Right renal pelvis (tissue), 4 donors: Measurements from ENCODE around the gene TCERG1L. TPM values are rescaled to one million over a fixed set of nuclear protein-coding genes. Genes with fewer than 3 reads are reported as not detected.

Experiments used
- DNase-seq, 4 donors: peaks; one replicate each; pipeline ENCODE4 v3.0.0-alpha.2; 2013; ENCODE audit warnings: low read depth in 4 of 4, low spot score in 3 of 4, missing footprints in 1 of 4
- polyA plus RNA-seq, 4 donors: library from polyadenylated mRNA; unstranded; fragments of 120-200 nt; gene quantifications; one replicate each; pipeline ENCODE4 v1.2.1, GENCODE V29; 2013; ENCODE audit not compliant: insufficient read length in 4 of 4

Gene TCERG1L
- polyA plus RNA-seq, 4 donors: 1.4 to 2.1 (median 1.8) TPM

DNA sequence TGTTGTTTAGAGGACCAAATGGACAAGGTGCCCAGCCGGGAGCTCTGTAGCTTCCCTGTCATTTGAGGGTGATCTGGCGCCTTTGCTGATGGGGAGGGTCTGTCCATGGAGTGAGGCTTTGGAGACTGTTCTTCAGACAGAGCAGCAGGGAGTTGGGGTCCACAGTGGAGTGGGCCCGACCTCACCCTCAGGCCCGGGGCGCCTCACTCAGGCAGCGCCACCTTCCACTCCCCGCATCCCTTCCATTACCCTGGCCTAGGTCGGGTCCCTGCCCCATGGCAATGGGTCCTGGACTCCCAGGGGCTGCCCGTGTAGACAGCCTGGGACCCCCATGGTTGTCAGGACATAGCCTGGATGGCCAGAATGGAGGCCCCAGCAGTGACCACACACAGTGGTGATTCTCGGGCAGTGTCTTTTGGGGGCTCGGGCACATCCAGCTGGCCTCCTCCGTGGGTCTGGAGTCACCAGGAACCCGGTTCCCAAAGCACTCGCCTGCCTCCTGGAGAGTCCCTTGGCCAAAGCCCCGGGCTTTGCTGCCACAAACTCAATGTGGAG is 38.5 kb downstream of the TCERG1L start:
- no peak for DNase-seq

DNA sequence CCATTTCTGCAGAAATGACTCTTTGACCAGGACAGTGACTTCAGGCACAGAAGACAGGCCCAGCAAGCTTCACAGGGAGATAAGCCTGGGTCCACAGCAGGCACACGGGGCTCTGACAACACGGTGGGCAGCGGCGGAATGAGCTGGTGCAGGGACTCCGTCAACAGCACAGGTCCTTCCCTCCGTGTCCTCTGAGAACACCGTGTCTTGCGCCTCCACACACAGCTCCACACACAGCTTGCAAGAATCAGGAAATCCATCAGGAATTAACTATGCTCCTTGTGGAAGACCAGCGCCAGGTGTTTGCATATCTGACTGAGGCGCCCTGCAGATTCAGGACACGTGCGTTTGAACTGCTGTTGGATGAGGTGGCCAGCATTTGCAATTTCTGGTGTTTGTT is 39.6 kb downstream of the TCERG1L start:
- DNase-seq: no peak

DNA sequence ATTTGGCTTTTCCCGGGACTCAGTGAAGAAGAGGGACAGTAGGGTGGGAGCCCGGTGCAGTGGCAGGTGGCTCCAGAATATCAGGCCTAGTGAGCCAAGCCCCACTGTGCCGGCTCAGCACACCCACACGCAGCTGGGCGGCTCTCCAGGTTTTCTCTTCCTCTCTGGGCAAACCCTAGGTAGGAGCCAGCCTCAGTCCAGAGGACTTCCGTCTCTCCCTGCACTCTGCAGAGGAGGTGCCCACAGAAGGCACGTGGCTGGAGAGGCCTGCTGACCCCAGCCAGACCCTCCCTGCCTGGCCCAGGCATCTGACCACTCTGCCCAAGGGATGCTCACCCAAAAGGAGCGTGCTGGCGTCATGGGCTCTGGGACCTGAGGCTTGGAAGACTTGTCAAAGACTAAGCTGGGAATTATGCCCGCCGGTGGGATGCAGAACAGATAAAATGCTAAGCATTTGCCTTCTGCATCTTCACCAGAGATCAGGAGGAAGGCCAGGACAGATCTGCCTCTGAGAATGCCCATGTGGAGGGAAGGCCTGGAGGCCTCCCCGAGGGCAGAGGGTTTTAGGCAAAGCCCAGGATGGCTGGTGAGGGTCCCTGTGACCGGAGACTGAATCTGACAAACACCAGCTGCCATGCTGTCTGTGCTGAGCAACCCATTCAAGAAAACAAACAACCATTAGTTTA is 40.2 kb downstream of the TCERG1L start:
- DNase-seq: no peak

DNA sequence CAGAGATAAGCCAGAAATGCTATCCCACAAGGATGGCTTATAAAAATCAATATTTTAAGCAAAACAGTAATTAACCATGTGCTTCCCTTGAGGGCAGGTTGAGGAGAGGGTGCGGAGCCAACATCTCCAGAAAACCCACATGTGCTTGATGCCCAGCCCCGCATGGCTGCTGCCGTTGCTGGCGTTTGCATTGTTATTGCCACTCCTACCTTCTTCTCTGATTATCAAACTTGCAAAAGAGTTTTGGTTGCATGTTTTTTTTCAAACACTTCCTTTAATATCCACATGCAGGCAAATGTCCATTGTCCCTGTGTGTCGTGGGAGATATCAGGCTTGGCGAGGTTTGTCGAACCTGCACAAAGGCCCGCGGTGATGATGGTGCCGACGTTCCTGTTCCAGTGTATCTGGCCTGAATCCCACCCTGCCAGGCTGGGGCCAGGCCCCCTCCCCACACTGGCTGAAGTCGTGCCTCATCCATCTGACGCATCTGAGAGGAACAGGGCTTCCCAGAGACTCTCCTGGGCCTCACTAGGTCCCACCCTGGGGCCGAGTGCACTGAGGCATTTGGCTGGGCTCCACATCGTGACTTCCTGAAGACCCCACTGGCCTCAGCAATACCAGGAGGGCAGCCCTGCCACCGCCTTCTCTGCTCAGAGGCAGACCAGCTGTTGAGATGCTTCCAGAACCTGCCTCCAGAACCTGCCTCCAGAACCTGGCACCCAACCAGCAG is 40.9 kb downstream of the TCERG1L start:
- no peak for DNase-seq

DNA sequence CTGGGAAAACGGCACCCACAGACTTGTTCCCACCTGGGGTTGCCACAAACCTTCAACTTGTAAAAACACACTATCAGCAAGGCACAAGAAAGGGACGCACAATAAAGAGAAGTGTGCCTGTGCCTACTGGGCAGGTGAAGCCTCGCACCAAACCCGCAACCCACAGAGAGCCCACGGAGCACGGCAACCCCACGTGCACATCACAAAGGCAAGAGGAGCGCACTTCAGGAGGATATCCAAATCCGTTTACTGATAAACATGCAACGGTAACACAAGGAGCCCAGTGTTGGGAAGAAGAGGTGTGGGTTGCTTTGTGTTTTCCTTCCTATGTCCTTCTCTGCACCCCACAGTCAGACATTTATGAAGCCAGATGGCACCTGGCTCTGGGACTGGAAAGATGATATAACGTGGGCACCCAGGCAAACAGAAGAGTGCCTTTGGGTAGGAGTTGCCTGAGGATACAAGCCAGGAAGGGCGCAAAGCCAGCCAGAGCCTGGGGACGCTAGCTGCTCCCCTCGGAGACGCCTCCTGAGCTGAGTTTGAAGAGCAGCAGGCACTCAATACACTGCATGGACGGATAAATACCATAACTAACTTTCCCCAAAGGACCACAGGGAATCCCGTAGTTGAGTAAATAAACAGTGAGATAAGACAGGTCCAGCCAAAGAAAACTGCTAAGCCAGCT is 41.6 kb downstream of the TCERG1L start:
- DNase-seq: no peak

DNA sequence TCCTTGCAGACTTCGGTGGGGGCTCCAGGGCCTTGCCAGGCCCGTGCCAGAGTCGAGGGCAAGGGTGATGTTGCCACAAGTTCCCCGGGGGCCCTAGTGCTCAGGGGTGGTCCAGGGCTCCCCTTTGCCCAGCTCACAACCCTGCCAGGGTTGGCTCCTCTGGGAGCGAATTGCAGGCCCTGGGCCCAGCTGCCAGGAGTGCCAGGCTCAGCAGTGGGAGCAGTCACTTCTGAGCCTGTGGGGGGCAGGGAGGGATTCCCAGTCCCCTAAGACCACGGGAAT is 43.8 kb downstream of the TCERG1L start:
- no peak for DNase-seq

DNA sequence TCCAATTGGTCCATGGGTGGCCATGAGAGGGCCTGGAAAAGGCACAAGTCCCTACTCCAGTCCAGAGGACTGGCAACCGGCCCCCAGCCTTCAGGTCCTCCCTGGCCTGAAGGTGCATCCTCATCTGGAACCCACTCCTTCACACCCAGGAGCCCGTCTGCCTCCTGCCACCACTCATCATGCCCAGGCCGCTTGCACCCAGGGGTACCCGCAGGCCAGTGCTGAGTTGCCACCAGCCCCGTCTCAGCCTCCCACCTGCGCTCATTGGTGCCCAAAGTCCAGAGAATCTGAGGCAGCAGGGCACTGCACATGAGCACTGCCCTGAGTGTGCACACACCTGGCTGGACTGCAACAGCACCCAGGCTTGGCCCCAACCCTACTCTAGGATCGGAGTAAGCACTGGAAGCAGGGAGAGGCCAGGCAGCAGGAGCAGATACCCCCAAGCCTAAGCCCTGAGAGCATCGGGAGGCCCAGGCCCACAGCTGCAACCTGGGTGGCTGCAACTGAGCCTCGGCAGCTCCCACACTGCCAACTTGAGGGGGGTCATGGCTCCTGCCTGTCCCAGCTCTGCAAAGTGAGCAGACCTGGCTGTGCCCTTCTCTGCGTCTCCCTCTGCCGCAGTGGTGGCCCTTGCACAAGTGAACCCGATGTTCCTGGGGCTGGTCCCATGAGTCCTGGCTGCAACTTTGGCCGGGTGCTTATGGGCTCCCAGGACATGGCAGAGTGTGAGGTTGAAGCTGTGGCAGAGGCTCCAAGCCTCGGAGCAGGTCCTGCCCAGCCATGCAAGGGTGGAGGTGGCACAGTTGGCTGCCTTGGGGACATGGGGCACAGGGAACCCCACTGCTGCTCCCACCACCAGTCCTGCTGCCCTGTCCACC is 44.3 kb downstream of the TCERG1L start:
- no peak for DNase-seq

DNA sequence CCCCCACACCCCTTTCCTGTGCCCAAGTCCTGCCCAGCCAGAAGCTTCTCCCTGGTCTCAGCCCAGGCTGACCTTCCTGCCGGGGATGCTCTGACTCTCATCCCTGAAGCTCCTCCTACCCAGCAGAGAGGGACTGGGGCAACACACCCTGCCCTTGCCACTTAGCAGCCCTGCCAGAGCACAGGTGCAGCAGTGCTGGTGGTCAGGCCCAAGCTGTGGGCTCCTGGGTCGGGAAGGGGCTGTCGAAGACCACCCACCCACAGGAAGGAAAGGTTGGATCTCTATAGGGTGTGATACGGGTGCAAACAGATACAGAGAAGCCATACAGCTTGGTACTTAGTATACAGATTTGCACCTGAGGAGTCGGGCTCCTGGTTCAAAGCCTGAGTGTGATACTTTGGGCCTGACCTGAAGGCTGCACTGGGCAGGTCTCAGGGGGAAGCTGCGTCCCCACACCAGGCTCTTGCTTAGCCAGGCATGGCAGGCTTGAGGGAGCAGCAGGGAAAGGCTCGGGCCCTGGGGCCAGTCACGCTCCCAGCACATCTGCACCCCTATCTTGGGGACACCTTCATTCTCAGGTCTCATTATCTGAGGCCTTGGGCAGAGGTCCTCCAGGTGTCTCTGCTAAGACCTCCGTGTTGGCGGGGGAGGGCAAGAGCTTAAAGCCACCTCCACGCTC is 47.3 kb downstream of the TCERG1L start:
- DNase-seq: no peak

DNA sequence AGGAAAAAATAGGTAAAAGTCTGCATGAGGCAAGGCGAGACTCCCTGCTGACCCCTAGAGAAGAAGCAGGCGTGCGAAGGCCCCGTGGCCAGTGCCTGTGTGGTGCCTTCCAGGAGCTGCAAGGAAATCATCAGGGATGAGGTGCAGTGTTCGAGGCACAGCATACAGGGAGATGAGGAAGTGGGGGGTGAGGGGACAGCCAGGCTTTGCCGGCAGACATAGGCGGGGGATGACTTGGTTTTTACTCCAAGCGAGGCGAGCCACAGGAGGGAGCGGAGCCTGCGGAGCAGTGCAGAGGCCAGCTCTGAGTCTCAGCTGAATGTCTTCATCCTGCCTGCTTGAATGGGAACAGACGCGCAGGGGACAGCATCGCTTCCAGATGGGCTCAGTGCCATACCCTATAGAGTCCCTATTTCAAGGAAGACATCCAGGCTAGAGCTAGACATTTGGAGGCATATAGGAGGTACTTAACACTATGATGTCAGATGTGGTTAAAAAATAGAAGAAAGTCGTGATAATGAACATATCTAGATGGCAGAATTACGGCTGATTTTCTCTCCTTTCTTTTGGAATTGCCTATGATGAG is 49.5 kb downstream of the TCERG1L start:
- DNase-seq: no peak

DNA sequence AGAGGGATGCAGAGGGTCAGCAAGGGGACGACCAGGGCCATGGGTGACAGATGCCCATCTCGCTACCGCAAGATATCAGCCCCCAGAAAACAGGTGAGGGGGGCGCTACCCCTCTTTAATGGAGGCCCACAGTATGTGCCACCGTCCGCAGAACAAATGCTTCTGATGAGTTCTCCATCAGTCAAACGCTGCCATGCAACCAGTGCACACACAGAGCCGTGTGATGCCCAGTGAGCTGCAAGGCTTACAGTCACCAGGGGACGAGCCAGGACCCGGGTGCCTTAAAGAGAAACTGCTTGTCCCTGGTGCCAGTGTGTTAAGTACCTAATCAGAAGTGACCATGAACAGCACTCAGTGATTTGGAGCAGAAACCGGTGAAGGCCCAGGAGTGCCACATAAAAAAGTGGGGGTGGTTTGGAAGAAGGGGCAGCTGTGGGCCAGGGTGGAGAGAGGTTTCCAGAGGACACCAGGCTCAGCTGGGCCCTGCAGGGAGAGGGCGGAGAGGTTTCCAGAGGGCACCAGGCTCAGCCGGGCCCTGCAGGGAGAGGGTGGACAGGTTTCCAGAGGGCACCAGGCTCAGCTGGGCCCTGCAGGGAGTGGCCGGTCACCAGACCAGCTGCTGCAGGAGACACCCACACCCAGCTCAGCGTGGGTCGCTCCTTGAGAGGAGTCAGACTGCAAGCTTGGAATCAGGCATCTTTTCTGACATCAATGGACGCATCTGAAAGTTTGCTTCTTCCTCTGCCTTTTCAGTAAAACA is 50.9 kb downstream of the TCERG1L start:
- no peak for DNase-seq

DNA sequence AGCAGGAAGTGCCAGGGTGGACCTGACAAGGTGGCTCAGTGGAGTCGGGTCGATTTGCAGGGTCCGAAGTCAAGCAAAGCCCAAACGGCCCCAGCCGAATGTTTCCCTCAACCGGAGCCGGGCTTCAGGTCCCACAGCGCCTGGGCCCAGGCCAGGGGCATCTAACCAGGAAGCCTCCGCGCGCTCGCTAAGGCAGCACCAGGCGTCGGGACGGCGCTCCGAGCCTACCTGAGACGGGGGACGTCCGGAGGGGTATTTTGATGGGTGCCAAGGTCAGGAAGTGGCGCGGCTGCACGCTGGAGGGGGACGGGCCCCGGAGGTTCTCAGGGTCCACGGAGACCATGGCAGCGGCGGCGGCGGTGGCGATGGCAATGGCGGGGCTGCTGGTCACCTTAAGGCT is 51.5 kb downstream of the TCERG1L start:
- DNase-seq: no peak

DNA sequence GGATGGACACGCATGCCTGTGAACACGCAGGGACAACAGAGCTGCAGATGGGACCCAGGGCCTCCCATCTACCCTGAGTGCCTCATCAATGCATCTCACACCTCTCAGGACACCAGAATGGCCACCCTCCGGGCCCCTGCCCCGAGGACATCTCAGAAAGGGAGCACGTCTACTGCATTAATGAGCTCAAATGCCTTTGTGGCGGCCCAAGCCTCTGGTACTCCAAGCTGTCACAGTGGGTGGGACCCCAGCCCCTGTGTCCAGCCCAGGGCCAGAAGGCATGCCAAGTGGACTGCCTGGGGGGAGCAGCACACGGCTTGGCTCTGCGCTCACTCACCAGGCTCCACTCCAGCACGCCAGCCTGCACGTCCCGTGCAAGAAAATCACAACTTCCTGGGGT is 52.0 kb downstream of the TCERG1L start:
- no peak for DNase-seq

DNA sequence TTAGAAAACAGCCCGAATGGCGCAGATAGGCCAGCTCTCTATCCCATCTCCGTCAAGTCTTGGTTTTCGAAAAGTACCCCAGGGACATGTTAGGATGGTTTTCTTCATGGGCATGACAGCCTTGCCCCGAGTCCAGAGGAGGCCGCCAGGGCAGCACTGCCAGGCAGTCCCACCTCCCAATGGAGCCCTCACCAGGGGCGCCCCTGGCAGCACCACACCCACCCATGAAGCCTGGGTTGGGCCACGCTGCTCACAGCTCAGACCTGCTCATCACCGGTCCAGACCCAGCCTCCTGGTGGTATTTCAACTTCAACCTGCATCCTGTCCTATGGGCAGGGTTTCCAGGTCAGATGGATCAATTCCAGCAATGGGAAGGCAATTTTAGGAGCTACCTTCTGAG is 53.3 kb downstream of the TCERG1L start:
- no peak for DNase-seq

DNA sequence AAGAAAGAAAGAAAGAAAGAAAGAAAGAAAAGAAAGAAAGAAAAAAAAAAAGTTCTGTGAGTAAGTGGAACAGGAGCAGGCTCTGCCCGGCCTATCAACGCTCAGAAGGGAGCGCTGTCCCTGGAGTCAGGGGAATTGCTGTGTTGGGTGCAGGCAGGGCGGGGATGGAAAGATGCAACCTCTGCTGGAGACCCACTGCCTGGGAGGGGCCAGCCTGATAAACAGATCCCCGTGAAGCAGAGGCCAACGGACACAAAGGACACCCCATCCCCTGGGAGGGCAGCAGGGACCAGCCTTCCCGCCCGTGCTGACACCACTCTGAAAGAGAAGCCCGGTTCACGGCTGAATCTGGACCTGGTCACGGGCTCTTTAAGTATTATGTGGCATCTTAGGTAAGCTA is 54.5 kb downstream of the TCERG1L start:
- no peak for DNase-seq

DNA sequence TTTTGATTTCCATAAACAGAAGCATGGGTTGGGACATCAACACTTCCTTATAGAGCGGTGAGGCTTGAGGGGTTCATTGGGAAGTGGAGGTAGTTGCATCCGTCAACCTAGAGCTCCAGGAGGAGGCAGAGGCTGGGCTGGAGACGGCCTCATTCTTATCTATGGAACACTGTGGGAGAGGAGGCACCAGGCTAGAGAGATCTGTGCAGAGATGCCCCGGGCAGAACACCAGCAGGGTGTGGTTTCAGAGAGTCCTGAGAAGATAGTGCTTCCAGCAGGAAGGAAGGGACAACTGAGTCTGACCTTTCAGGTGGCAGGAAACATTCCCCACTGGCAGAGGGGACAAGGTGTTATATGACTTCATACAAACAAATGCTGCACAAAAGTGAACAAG is 56.7 kb downstream of the TCERG1L start:
- no peak for DNase-seq

DNA sequence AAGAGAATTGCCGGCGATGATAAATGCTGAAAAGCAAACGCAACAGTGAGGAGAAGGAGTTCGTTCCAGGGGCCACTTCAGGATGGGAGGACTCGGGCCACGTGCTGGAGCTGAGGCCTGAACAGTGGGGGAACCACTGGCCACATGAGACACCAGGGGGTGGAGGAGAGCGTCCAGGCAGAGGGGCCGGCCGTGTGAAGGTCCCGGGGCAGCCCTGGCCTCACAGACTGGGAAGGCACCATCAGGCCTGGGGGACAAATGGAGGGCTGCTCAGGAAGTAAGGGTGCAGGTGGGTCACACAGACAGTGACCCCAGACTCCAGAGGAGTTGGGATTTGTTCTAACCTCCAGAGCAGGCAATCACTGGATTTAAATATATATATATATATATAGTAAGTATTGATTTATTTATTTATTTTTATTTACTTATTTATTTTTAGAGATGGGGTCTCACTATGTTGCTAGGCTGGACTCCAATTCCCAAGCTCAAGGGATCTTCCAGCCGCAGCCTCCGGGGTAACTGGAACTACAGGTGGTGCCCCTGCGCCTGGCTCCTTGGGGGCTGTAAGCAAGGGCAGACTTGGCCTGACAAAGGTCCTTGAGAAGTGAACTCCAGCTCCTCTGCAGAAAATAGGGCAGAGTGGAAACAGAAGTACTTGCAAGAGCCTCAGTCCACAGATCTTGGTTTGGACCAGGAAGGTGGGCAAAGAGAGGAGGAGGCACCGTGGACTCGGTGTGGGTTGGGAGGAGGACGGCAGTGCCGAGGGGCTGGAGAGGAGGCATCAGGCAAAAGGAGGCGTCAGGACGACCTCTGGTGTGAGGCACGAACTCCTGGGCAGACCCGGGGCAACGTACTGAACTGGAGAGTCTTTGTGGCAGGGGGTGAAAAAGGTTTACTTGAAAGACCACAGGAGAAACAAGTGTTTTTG is 57.3 kb downstream of the TCERG1L start:
- DNase-seq: no peak

DNA sequence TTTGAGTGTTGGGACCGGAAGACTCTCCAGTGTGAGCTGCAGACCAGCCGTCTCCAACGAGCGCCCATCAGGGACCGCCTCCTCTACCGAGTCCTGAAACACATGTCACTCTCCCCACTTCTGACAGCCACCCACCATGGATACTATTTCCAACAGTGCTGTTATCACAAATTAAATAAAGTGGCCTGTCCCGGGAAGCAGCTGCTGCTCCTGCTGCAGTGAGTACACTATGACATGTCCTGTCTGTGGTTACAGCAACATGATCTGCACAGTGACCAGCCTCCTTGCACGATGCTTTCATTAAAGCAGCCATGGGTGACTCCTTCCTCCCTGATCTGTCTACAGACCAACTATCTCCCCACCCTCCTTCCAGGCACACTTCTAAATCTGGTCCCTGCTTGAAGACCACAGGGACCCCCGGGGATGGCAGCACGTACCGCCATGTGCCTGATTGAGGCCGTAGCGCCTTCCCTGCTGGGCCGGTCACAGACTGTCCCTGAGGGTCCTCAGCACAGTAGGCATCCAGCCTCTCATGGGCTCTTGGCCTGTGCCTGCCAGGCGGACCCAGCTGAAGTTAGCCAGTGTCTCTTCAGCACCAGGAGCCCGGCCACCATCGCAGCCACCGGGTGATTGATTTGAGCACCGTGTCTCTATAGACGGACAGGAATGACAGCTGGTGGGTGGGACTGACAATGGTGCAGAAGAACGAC is 58.8 kb downstream of the TCERG1L start:
- no peak for DNase-seq
